Measurements from ENCODE around the gene TBX2.
"Not testable (repeated sequence)": the region's sequence is repeated elsewhere in the genome, so short reads cannot be mapped to it uniquely, and the experiment has no call there.

The TBX2 gene

GRCh38 chr17:61399131-61400065 lies at the start of gene TBX2:
TSS of gene TBX2 (plus strand) at chr17:61399843. CDS start at chr17:61400177, 334 bp downstream.
- H3K4me3 ChIP-seq (ENCODE audit: low read length): peak within 1 kb of the TSS; percentile 39
- TF ChIP-seq CTCF (conservative IDR thresholded peaks at IDR 0.05; ENCODE audit: low read depth, low read length): no peak
- DNase-seq (ENCODE audit: low read depth): no peak

- DNase-seq (ENCODE audit: low read depth): no peak
- H3K4me3 ChIP-seq (ENCODE audit: low read length): no peak overlapping the region
- TF ChIP-seq CTCF (conservative IDR thresholded peaks at IDR 0.05; ENCODE audit: low read depth, low read length): no peak
Measured at GRCh38 chr17:61351745-61352407, 47.8 kb upstream of the TBX2 start.

- no peak for DNase-seq (ENCODE audit: low read depth)
Measured at GRCh38 chr17:61352408-61352770, 47.3 kb upstream of the TBX2 start.

GRCh38 chr17:61352781-61353491 lies 46.7 kb upstream of the TBX2 start:
- no peak overlapping the region for H3K4me3 ChIP-seq (ENCODE audit: low read length)
- no peak for TF ChIP-seq CTCF (conservative IDR thresholded peaks at IDR 0.05; ENCODE audit: low read depth, low read length)
- DNase-seq (ENCODE audit: low read depth): no peak

More at GRCh38 chr17:61352408-61352770, 47.3 kb upstream of the TBX2 start:
- no peak overlapping the region for H3K4me3 ChIP-seq (ENCODE audit: low read length)
- no peak for TF ChIP-seq CTCF (conservative IDR thresholded peaks at IDR 0.05; ENCODE audit: low read depth, low read length)

GRCh38 chr17:61353615-61354014 lies 46.0 kb upstream of the TBX2 start:
- TF ChIP-seq CTCF (conservative IDR thresholded peaks at IDR 0.05; ENCODE audit: low read depth, low read length): no peak
- H3K4me3 ChIP-seq (ENCODE audit: low read length): no peak overlapping the region
- no peak for DNase-seq (ENCODE audit: low read depth)

- DNase-seq (ENCODE audit: low read depth): no peak
- no peak overlapping the region for H3K4me3 ChIP-seq (ENCODE audit: low read length)
- TF ChIP-seq CTCF (conservative IDR thresholded peaks at IDR 0.05; ENCODE audit: low read depth, low read length): no peak
Measured at GRCh38 chr17:61354895-61355874, 44.5 kb upstream of the TBX2 start.

- not testable (repeated sequence) for DNase-seq (ENCODE audit: low read depth)
Measured at GRCh38 chr17:61357061-61357460, 42.6 kb upstream of the TBX2 start.

GRCh38 chr17:61359513-61359912 lies 40.1 kb upstream of the TBX2 start:
- H3K4me3 ChIP-seq (ENCODE audit: low read length); DNase-seq (ENCODE audit: low read depth): not testable (repeated sequence)

More at GRCh38 chr17:61357061-61357460, 42.6 kb upstream of the TBX2 start:
- H3K4me3 ChIP-seq (ENCODE audit: low read length): not testable (repeated sequence)
